Smooth muscle cell (in vitro differentiated cells): ENCODE results near the gene KLF11. TPM values are rescaled to one million over a fixed set of nuclear protein-coding genes. Genes with fewer than 3 reads are reported as not detected.

ENCODE experiments used
- DNase-seq: peaks from one replicate; lab custom pipeline; 2025; ENCODE audit not compliant: unreplicated experiment; lab: John Stamatoyannopoulos, UW
- H2AFZ ChIP-seq: fragments of 200-600 bp; sonication (generic); 2 replicates; pipeline ENCODE4 v1.6.0; 2016; ENCODE audit warnings: antibody characterized with exemption, low read depth, mild to moderate bottlenecking
- H3F3A ChIP-seq: fragments of 200-600 bp; sonication (generic); 2 replicates; pipeline ENCODE4 v1.6.0; 2017; ENCODE audit warnings: antibody characterized with exemption, low read depth
- H3K27ac ChIP-seq: fragments of 200-600 bp; sonication (generic); 2 replicates; pipeline ENCODE4 v1.5.1; 2016; ENCODE audit warnings: low read depth, mild to moderate bottlenecking
- H3K27me3 ChIP-seq: fragments of 200-600 bp; sonication (generic); 2 replicates; pipeline ENCODE4 v1.6.1; 2016; ENCODE audit warnings: low read depth, mild to moderate bottlenecking
- H3K36me3 ChIP-seq: fragments of 200-600 bp; sonication (generic); 2 replicates; pipeline ENCODE4 v1.5.1; 2016; ENCODE audit warnings: low read depth
- H3K4me1 ChIP-seq: fragments of 200-600 bp; sonication (generic); 2 replicates; pipeline ENCODE4 v1.5.1; 2016; ENCODE audit warnings: low read depth
- H3K4me2 ChIP-seq: fragments of 200-600 bp; sonication (generic); 2 replicates; pipeline ENCODE4 v1.6.0; 2016; ENCODE audit warnings: mild to moderate bottlenecking
- H3K4me3 ChIP-seq: fragments of 200-600 bp; sonication (generic); 2 replicates; pipeline ENCODE4 v1.5.1; 2016; ENCODE audit warnings: mild to moderate bottlenecking
- H3K79me2 ChIP-seq: fragments of 200-600 bp; sonication (generic); 2 replicates; pipeline ENCODE4 v1.6.0; 2016; ENCODE audit warnings: low read depth, mild to moderate bottlenecking
- H3K9ac ChIP-seq: fragments of 200-600 bp; sonication (generic); 2 replicates; pipeline ENCODE4 v1.6.0; 2016; ENCODE audit warnings: low read depth
- H3K9me3 ChIP-seq: fragments of 200-600 bp; sonication (generic); replicated peaks from 2 replicates; pipeline ENCODE4 v1.5.1; 2016; ENCODE audit warnings: low read depth
- H4K20me1 ChIP-seq: fragments of 200-600 bp; sonication (generic); 2 replicates; pipeline ENCODE4 v1.6.0; 2016; ENCODE audit warnings: low read depth
- WGBS: methylation state at CpG from one replicate; pipeline ENCODE4 v1.1.7; 2016; ENCODE audit warnings: low lambda C conversion rate; 5-methylcytosine and 5-hydroxymethylcytosine counted together
- polyA plus RNA-seq: library from polyadenylated mRNA; unstranded; fragments of >200 nt; fragmentation: Nextera tagmentation; extraction: Ambion mirVana; gene quantifications from 2 replicates; pipeline ENCODE4 v1.2.1, GENCODE V29; 2016
- total RNA-seq: library from RNA; depleted of rRNA; stranded (reverse); fragments of >200 nt; gene quantifications from 2 replicates; pipeline ENCODE4 v1.2.3, GENCODE V29; 2014
- TF ChIP-seq, protein P1 (sequence below): fragments of 200-600 bp; sonication (generic); IDR thresholded peaks from 2 replicates; pipeline ENCODE4 v1.5.1; 2017; ENCODE audit warnings: borderline replicate concordance, mild to moderate bottlenecking, antibody characterized with exemption; ENCODE audit not compliant: insufficient read depth, poor library complexity, severe bottlenecking

The KLF11 gene
- total and polyA plus RNA-seq, 2 experiments from 2014 or later = 9.9 to 12.7 TPM

DNA sequence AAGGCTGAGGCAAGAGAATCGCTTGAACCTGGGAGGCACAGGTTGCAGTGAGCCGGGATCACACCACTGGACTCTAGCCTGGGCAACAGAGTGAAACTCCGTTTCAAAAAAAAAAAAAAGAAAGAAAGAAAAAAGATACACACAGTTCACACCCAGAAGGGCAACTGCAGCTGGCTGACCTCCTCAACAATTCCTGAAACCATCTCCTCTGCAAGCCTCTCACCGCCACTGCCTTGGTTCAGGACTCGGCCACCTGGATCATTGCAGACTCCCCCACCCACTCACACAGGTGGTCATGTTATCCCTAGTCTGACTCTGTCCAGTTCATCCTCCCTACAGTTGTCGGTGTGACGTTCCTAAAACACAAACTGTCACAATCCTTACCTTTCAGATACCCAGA, 34.7 kb downstream of the KLF11 start:
- Histone ChIP-seq H3K79me2 (no peaks in the 10 kb centered on the region), H3K9me3 (no peaks in the 10 kb centered on the region), H3K27ac (no peak overlapping the region), H3K4me2 (no peak overlapping the region), H3K27me3 (peaks cover 46% of the 10 kb centered on the region), H3F3A (peaks cover 4% of the 10 kb centered on the region), H3K36me3 (no peaks in the 10 kb centered on the region), H3K4me1 (no peaks in the 10 kb centered on the region), H3K9ac (no peak overlapping the region), H4K20me1 (no peaks in the 10 kb centered on the region), H2AFZ (no peak overlapping the region), H3K4me3 (no peak overlapping the region)
- DNase-seq = no peak
- WGBS = 88% methylated on average over 7 of the region's 7 CpGs
- TF ChIP-seq, protein P1, sequence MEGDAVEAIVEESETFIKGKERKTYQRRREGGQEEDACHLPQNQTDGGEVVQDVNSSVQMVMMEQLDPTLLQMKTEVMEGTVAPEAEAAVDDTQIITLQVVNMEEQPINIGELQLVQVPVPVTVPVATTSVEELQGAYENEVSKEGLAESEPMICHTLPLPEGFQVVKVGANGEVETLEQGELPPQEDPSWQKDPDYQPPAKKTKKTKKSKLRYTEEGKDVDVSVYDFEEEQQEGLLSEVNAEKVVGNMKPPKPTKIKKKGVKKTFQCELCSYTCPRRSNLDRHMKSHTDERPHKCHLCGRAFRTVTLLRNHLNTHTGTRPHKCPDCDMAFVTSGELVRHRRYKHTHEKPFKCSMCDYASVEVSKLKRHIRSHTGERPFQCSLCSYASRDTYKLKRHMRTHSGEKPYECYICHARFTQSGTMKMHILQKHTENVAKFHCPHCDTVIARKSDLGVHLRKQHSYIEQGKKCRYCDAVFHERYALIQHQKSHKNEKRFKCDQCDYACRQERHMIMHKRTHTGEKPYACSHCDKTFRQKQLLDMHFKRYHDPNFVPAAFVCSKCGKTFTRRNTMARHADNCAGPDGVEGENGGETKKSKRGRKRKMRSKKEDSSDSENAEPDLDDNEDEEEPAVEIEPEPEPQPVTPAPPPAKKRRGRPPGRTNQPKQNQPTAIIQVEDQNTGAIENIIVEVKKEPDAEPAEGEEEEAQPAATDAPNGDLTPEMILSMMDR = no peak

DNA sequence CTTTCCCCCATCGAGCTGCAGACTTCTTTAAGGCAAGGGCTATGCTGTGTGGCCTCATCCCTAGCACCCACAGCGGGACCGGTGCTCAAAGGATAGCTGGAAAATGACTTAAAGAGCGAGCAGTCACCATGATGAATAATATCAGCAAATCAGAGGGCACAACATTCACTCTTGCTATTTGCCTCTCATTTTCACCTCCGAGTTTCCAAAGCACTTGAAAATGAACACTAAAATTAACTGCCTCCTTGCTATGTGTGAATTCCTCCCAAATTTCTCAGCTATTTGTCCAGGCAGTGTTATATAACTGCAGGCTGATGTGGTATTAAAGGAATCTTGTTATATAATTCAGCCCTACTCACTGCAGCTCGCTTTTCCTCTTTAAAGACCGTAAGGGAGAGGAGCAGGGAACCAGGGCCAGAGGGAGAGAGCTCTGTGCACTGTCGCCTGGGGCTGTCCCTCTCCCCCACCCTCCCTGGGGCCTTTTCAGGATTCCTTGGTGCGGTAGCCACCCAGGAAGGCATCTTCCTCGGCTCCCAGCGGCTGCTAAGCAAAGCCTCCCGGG, 35.4 kb downstream of the KLF11 start:
- Histone ChIP-seq H3F3A (peaks cover 8% of the 10 kb centered on the region), H3K4me1 (no peaks in the 10 kb centered on the region), H3K79me2 (no peaks in the 10 kb centered on the region), H2AFZ (peak overlapping the region; percentile 71), H3K27me3 (peaks cover 52% of the 10 kb centered on the region), H4K20me1 (no peaks in the 10 kb centered on the region), H3K27ac (peak overlapping the region; percentile 19), H3K4me2 (peak overlapping the region; percentile 92), H3K36me3 (no peaks in the 10 kb centered on the region), H3K4me3 (peak overlapping the region; percentile 74), H3K9me3 (no peaks in the 10 kb centered on the region), H3K9ac (no peak overlapping the region)
- TF ChIP-seq, protein P1 = no peak
- DNase-seq = no peak
- WGBS = 35% methylated on average over 12 of the region's 12 CpGs

DNA sequence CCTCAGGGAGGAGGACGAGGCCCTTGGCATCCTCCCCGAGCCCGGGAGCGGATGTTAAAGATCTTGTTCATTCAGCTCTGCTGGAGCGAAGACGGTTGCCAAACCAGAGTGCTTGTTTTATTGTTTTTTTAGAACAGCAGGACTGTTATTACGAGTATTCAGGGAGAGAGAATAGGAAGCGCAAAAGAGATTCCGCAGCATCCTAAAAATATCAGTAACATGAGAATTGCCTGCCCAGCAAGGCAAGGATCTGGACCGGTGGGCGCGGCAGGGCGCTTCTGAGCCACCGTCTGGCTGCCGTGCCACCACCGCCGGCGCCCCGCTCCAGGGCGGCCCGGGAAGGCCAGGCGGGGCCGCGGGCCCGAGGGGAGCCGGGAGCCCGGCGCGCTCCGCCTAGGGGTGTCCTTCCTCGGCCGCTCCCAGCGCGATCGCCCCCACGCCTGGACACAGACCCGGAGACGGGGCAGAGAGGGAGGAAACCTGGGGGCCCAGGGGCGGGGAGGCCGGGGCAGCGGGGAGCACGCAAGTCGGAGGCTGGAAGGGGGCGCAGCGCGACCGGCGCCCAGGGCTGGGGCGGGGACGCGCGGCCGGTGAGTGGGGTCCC, 36.0 kb downstream of the KLF11 start:
- peaks cover 52% of the 10 kb centered on the region for H3K27me3 ChIP-seq

More for the DNA sequence above, 36.0 kb downstream of the KLF11 start:
- Histone ChIP-seq H2AFZ (peak overlapping the region; percentile 71), H3K4me3 (peak overlapping the region; percentile 74), H3K4me1 (no peaks in the 10 kb centered on the region), H3F3A (peaks cover 8% of the 10 kb centered on the region), H3K9me3 (no peaks in the 10 kb centered on the region), H3K36me3 (no peaks in the 10 kb centered on the region), H3K27ac (peak overlapping the region; percentile 19), H3K9ac (no peak overlapping the region), H4K20me1 (no peaks in the 10 kb centered on the region), H3K79me2 (no peaks in the 10 kb centered on the region), H3K4me2 (peak overlapping the region; percentile 92)
- WGBS = 3% methylated on average over 33 of the region's 53 CpGs
- DNase-seq = peak; percentile 42
- TF ChIP-seq, protein P1 = no peak
